OCI-LY3 (cell line): ENCODE results near the gene CUL7.

Experiments used
- H2AFZ ChIP-seq: fragments of 200-600, 300-600 bp; shearing (Covaris generic); 2 replicates; pipeline ENCODE4 v1.6.0; 2014; ENCODE audit warnings: antibody characterized with exemption, low read depth, low read length
- H3K27ac ChIP-seq: fragments of 200-600, 300-600 bp; sonication (generic); 2 replicates; pipeline ENCODE4 v1.5.1; 2014; ENCODE audit warnings: mild to moderate bottlenecking, low read length, moderate library complexity, mixed read lengths
- H3K27me3 ChIP-seq: fragments of 200-600, 300-600 bp; sonication (generic); 2 replicates; pipeline ENCODE4 v1.6.1; 2014; ENCODE audit warnings: low read depth, low read length, mixed read lengths
- H3K36me3 ChIP-seq: fragments of 200-600, 300-600 bp; sonication (generic); replicated peaks from 2 replicates; pipeline ENCODE3; 2014; ENCODE audit warnings: low read depth, low read length, mixed read lengths
- H3K4me1 ChIP-seq: fragments of 300-600, 200-600 bp; sonication (generic); 2 replicates; pipeline ENCODE4 v1.6.1; 2014; ENCODE audit warnings: low read length, mixed read lengths
- H3K4me2 ChIP-seq: fragments of 200-600, 300-600 bp; sonication (generic); 2 replicates; pipeline ENCODE4 v1.6.1; 2014; ENCODE audit warnings: low read length, mixed read lengths
- H3K4me3 ChIP-seq: fragments of 300-600, 200-600 bp; sonication (generic); 2 replicates; pipeline ENCODE4 v1.5.1; 2014; ENCODE audit warnings: antibody characterized with exemption, mild to moderate bottlenecking, low read length, moderate library complexity
- H3K79me2 ChIP-seq: fragments of 300-600, 200-600 bp; shearing (Covaris generic); 2 replicates; pipeline ENCODE4 v1.6.1; 2014; ENCODE audit warnings: mild to moderate bottlenecking, low read length, mixed read lengths
- H3K9ac ChIP-seq: fragments of 300-600, 200-600 bp; shearing (Covaris generic); 2 replicates; pipeline ENCODE4 v1.6.0; 2014; ENCODE audit warnings: mild to moderate bottlenecking, low read length, moderate library complexity
- H3K9me3 ChIP-seq: fragments of 200-600, 300-600 bp; shearing (Covaris generic); 2 replicates; pipeline ENCODE4 v1.6.1; 2014; ENCODE audit warnings: low read length, mixed read lengths; ENCODE audit not compliant: insufficient read depth
- H4K20me1 ChIP-seq: fragments of 200-600, 300-600 bp; sonication (generic); 2 replicates; pipeline ENCODE4 v1.6.1; 2016; ENCODE audit warnings: low read length, mixed read lengths; ENCODE audit not compliant: insufficient read depth
- CTCF ChIP-seq: fragments of 200-600, 300-600 bp; sonication (generic); IDR thresholded peaks from 2 replicates; pipeline ENCODE4 v1.5.1; 2014; ENCODE audit warnings: antibody characterized with exemption, low read length, low read depth
- EZH2phosphoT487 ChIP-seq: fragments of 200-600 bp; shearing (Covaris generic); IDR thresholded peaks from 2 replicates; pipeline ENCODE4 v1.6.1; 2018; ENCODE audit warnings: antibody characterized with exemption, mixed run types, low read depth

CUL7 gene

GRCh38 chr6:43040542-43041257 lies 13.0 kb downstream of the CUL7 start:
- H2AFZ ChIP-seq, result no peak overlapping the region
- no peak for TF ChIP-seq CTCF
- no peak for TF ChIP-seq EZH2phosphoT487
- no peak overlapping the region for H3K4me3 ChIP-seq
- H3K36me3 ChIP-seq, result peaks cover 57% of the 10 kb centered on the region
- no peak overlapping the region for H3K9ac ChIP-seq
- H3K4me2 ChIP-seq, result no peak overlapping the region
- no peak overlapping the region for H3K27ac ChIP-seq
- no peaks in the 10 kb centered on the region for H3K79me2 ChIP-seq
- H3K9me3 ChIP-seq, result no peaks in the 10 kb centered on the region
- no peaks in the 10 kb centered on the region for H4K20me1 ChIP-seq
- H3K27me3 ChIP-seq, result no peaks in the 10 kb centered on the region
- no peaks in the 10 kb centered on the region for H3K4me1 ChIP-seq

GRCh38 chr6:43038727-43039126 lies 14.9 kb downstream of the CUL7 start:
- Histone ChIP-seq H3K9ac (no peak overlapping the region), H3K36me3 (peaks cover 56% of the 10 kb centered on the region), H3K27ac (no peak overlapping the region), H4K20me1 (no peaks in the 10 kb centered on the region), H3K79me2 (no peaks in the 10 kb centered on the region), H3K4me1 (no peaks in the 10 kb centered on the region), H3K4me2 (no peak overlapping the region), H2AFZ (no peak overlapping the region), H3K4me3 (no peak overlapping the region), H3K27me3 (no peaks in the 10 kb centered on the region), H3K9me3 (no peaks in the 10 kb centered on the region)
- TF ChIP-seq CTCF (no peak), EZH2phosphoT487 (no peak)

GRCh38 chr6:43037706-43038105 lies 15.9 kb downstream of the CUL7 start:
- Histone ChIP-seq H3K79me2 (no peaks in the 10 kb centered on the region), H3K4me2 (no peak overlapping the region), H3K9ac (no peak overlapping the region), H3K4me3 (no peak overlapping the region), H3K36me3 (peaks cover 52% of the 10 kb centered on the region), H3K27ac (no peak overlapping the region), H3K27me3 (no peaks in the 10 kb centered on the region), H3K4me1 (no peaks in the 10 kb centered on the region), H2AFZ (no peak overlapping the region), H3K9me3 (no peaks in the 10 kb centered on the region), H4K20me1 (no peaks in the 10 kb centered on the region)
- TF ChIP-seq EZH2phosphoT487 (no peak), CTCF (no peak)

- Histone ChIP-seq H4K20me1 (no peaks in the 10 kb centered on the region), H3K27me3 (no peaks in the 10 kb centered on the region), H3K36me3 (peaks cover 53% of the 10 kb centered on the region), H3K4me1 (no peaks in the 10 kb centered on the region), H3K9me3 (no peaks in the 10 kb centered on the region), H2AFZ (no peak overlapping the region), H3K9ac (no peak overlapping the region), H3K27ac (no peak overlapping the region), H3K4me2 (no peak overlapping the region), H3K4me3 (no peak overlapping the region), H3K79me2 (no peaks in the 10 kb centered on the region)
- no peak for TF ChIP-seq CTCF
- TF ChIP-seq EZH2phosphoT487, result no peak
Measured at GRCh38 chr6:43037197-43037596, 16.5 kb downstream of the CUL7 start.
